Measurements from ENCODE around the gene COPB1.

COPB1 gene, protein sequence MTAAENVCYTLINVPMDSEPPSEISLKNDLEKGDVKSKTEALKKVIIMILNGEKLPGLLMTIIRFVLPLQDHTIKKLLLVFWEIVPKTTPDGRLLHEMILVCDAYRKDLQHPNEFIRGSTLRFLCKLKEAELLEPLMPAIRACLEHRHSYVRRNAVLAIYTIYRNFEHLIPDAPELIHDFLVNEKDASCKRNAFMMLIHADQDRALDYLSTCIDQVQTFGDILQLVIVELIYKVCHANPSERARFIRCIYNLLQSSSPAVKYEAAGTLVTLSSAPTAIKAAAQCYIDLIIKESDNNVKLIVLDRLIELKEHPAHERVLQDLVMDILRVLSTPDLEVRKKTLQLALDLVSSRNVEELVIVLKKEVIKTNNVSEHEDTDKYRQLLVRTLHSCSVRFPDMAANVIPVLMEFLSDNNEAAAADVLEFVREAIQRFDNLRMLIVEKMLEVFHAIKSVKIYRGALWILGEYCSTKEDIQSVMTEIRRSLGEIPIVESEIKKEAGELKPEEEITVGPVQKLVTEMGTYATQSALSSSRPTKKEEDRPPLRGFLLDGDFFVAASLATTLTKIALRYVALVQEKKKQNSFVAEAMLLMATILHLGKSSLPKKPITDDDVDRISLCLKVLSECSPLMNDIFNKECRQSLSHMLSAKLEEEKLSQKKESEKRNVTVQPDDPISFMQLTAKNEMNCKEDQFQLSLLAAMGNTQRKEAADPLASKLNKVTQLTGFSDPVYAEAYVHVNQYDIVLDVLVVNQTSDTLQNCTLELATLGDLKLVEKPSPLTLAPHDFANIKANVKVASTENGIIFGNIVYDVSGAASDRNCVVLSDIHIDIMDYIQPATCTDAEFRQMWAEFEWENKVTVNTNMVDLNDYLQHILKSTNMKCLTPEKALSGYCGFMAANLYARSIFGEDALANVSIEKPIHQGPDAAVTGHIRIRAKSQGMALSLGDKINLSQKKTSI

DNA sequence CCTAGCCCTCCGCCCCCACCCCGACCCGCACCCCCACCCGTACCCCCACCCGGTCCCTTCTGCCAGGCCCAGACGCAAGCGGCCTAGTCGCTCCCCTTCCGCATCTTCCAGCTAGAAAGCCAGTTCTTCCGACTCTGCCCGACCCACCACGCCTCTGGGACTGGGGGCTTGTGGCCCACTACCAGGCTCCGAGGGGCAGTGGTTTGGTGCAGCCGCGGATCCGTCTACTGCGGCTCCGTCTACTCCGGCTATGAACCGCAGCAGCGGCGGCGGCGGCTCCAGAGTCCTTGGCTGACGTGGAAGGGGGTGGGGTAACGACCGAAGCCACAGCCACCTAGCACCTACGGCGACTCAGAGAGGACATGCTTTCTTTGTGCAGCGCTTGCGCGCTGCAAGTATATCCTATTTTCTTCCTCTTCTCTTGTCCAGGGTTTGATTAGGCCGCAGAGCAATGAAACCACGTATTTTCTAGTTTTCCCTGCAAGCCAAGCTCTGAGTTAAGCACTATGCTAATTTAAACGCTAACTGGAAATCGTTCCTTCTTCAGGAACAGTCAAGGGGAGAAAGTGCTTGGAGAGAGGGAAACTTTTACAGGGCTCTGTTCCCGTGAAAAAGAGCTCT is at the start of gene COPB1:
COPB1 (minus strand) TSS at position 252 of the 621 bp plus-strand sequence. CDS start 883 bp downstream, outside the sequence.
- Histone ChIP-seq H3K36me3 (ENCODE audit: control insufficient read depth, insufficient read depth, low read length) (peaks cover 45% of the 10 kb centered on the region), H3K4me1 (ENCODE audit: control insufficient read depth, insufficient read depth, low read length) (no peaks in the 10 kb centered on the region), H3K9ac (ENCODE audit: low read length) (peak within 1 kb of the TSS; percentile 82), H3K9me3 (ENCODE audit: control insufficient read depth, insufficient read depth, low read depth, low read length) (no peaks in the 10 kb centered on the region), H3K4me3 (ENCODE audit: low read depth, low read length) (peak within 1 kb of the TSS; percentile 81), H3K27me3 (ENCODE audit: control insufficient read depth, insufficient read depth, low read length) (no peaks in the 10 kb centered on the region), H3K27ac (ENCODE audit: low read depth, low read length) (peak within 1 kb of the TSS; percentile 54)

DNA sequence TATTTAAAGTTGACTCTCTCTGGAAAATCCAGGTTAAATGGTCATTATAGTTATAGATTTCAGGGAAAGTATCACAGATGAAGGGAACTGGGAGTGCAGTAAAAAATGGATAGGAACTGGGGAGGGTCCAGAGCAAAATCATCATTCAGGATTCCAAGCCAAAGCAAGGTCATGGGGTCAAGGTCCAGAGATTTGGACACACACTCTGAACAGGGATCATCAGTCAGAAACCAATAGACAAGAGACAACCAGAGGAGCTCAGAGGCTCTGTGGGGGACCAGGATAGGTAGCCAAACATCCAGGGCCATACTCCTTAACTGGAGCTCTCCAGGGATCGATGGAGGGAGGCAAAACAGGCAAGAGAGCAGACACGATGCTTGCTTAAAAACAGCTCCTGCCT is 47.8 kb upstream of the COPB1 start:
- H3K9ac ChIP-seq (ENCODE audit: low read length), result no peak overlapping the region
- H3K36me3 ChIP-seq (ENCODE audit: control insufficient read depth, insufficient read depth, low read length), result no peaks in the 10 kb centered on the region
- no peaks in the 10 kb centered on the region for H3K9me3 ChIP-seq (ENCODE audit: control insufficient read depth, insufficient read depth, low read depth, low read length)
- no peaks in the 10 kb centered on the region for H3K27me3 ChIP-seq (ENCODE audit: control insufficient read depth, insufficient read depth, low read length)
- no peak overlapping the region for H3K27ac ChIP-seq (ENCODE audit: low read depth, low read length)
- peaks cover 2% of the 10 kb centered on the region; the same call in 1 of the 2 replicates for H3K4me1 ChIP-seq (ENCODE audit: control insufficient read depth, insufficient read depth, low read length)
- no peak overlapping the region for H3K4me3 ChIP-seq (ENCODE audit: low read depth, low read length)

DNA sequence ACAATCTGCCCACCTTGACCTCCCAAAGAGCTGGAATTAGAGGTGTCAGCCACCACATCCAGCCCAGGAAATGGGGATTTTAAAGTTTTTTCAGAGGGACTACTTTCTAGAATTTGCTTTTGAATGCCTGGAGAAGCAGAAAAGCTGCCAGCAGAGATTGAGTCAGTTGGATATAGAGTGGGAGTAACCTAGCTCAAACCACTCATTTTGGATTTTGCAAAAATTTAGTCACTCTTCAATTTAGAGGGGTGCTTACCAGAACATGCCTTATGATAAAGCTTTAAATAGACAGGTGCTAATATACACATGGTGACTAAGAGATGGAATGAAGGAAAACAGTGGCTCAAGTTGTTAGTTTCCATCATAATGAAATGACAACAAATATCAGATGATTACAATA is 47.1 kb upstream of the COPB1 start:
- Histone ChIP-seq H3K4me1 (ENCODE audit: control insufficient read depth, insufficient read depth, low read length) (peaks cover 6% of the 10 kb centered on the region; the same call in 1 of the 2 replicates), H3K27me3 (ENCODE audit: control insufficient read depth, insufficient read depth, low read length) (no peaks in the 10 kb centered on the region), H3K9ac (ENCODE audit: low read length) (no peak overlapping the region), H3K36me3 (ENCODE audit: control insufficient read depth, insufficient read depth, low read length) (no peaks in the 10 kb centered on the region), H3K27ac (ENCODE audit: low read depth, low read length) (no peak overlapping the region), H3K4me3 (ENCODE audit: low read depth, low read length) (no peak overlapping the region), H3K9me3 (ENCODE audit: control insufficient read depth, insufficient read depth, low read depth, low read length) (no peaks in the 10 kb centered on the region)

DNA sequence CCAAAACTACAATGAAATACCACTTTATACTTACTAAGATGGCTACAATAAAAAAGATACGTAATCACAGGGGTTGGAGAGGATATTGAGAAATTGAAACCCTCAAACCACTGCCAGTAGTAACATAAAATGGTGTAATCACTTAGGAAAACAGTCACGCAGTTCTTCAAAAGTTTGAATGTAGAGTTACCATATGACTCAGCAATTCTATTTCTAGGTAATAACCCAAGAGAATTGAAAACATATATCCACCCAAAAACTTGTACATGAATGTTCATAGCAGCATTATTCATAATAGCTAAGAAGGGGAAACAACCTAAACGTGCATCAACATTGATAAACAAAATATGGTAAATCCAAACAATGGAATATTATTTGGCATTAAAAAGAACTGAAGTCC is 45.0 kb upstream of the COPB1 start:
- Histone ChIP-seq H3K27ac (ENCODE audit: low read depth, low read length) (no peak overlapping the region), H3K9ac (ENCODE audit: low read length) (no peak overlapping the region), H3K4me1 (ENCODE audit: control insufficient read depth, insufficient read depth, low read length) (peaks cover 19% of the 10 kb centered on the region), H3K36me3 (ENCODE audit: control insufficient read depth, insufficient read depth, low read length) (no peaks in the 10 kb centered on the region), H3K9me3 (ENCODE audit: control insufficient read depth, insufficient read depth, low read depth, low read length) (no peaks in the 10 kb centered on the region), H3K27me3 (ENCODE audit: control insufficient read depth, insufficient read depth, low read length) (no peaks in the 10 kb centered on the region), H3K4me3 (ENCODE audit: low read depth, low read length) (no peak overlapping the region)

DNA sequence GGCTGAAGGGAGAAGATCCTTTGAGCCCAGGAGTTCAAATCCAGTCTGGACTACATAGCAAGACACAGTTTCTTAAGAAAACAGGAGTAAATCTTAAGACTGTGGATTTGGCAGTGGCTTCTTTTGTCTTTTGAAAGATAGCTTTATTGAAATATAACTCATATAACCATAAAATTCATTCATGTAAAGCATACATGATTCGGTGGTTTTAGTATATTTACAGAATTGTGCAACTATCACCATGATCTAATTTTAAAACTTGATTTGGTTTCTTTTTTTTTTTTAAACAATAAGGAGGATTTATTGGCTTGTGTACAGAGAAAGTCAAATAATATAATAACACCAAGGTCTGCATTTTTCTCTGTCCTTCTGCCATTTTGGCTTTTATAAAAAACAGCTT is 43.6 kb upstream of the COPB1 start:
- no peak overlapping the region for H3K4me3 ChIP-seq (ENCODE audit: low read depth, low read length)
- no peaks in the 10 kb centered on the region for H3K36me3 ChIP-seq (ENCODE audit: control insufficient read depth, insufficient read depth, low read length)
- no peak overlapping the region for H3K9ac ChIP-seq (ENCODE audit: low read length)
- no peaks in the 10 kb centered on the region for H3K27me3 ChIP-seq (ENCODE audit: control insufficient read depth, insufficient read depth, low read length)
- H3K4me1 ChIP-seq (ENCODE audit: control insufficient read depth, insufficient read depth, low read length), result peaks cover 19% of the 10 kb centered on the region
- no peaks in the 10 kb centered on the region for H3K9me3 ChIP-seq (ENCODE audit: control insufficient read depth, insufficient read depth, low read depth, low read length)
- no peak overlapping the region for H3K27ac ChIP-seq (ENCODE audit: low read depth, low read length)

DNA sequence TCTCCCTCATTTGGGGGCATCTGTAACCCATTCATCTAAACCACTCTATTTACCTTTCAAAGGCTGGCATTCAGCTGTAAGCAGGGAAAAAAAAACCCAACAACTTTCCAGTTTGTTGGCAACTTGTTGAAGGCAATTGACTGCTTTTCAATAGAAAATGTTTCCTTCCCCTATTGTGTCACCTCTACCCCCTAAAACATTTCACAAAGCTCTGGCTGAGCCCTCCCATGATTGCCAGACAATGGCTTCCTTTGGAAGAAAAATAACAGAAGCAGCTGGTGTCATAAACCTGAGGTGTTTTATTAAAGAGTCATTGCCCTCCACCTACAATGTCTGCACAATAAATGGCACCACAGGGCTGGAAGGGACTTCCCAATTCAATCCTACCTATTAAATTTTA is 42.7 kb upstream of the COPB1 start:
- Histone ChIP-seq H3K36me3 (ENCODE audit: control insufficient read depth, insufficient read depth, low read length) (no peaks in the 10 kb centered on the region), H3K4me1 (ENCODE audit: control insufficient read depth, insufficient read depth, low read length) (peaks cover 19% of the 10 kb centered on the region), H3K27me3 (ENCODE audit: control insufficient read depth, insufficient read depth, low read length) (no peaks in the 10 kb centered on the region), H3K9me3 (ENCODE audit: control insufficient read depth, insufficient read depth, low read depth, low read length) (no peaks in the 10 kb centered on the region), H3K9ac (ENCODE audit: low read length) (no peak overlapping the region), H3K27ac (ENCODE audit: low read depth, low read length) (no peak overlapping the region), H3K4me3 (ENCODE audit: low read depth, low read length) (no peak overlapping the region)

DNA sequence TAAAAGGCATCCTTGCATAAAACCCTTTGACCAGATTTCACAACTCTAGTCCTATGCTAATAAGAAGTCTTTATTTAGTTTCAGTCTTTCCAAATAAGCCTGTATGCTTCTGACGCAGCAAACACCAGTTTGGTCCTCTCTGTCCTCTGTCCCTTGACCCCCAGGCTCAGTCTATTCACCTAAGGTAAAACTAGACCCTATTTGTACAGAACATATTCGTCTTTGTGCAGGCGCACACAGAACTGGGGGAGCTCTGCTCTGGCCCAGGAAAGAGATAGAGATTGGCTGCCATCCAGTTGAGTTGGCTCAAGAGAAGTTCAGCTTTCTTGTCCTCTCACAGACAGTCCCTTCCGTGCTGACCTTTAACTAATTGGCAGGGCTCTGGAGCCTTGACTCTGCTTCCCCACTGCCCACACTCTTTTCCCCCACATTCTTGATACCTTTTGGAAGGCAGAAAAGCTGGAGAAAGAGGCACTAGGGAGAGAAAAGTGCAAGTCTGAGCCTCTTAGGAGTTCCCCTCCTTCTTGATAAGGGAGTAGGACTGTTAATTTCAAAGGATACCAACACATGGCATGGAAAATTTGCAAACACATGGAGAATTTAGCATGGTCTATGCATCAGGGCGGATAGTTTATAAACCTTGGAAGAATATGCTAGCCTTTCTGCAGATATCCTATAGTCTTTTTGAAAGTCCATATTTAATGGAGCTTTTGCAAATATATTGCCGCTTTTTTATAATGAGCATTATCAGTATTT is 41.8 kb upstream of the COPB1 start:
- Histone ChIP-seq H3K9ac (ENCODE audit: low read length) (no peak overlapping the region), H3K27ac (ENCODE audit: low read depth, low read length) (no peak overlapping the region), H3K9me3 (ENCODE audit: control insufficient read depth, insufficient read depth, low read depth, low read length) (no peaks in the 10 kb centered on the region), H3K4me1 (ENCODE audit: control insufficient read depth, insufficient read depth, low read length) (peaks cover 19% of the 10 kb centered on the region), H3K36me3 (ENCODE audit: control insufficient read depth, insufficient read depth, low read length) (no peaks in the 10 kb centered on the region), H3K27me3 (ENCODE audit: control insufficient read depth, insufficient read depth, low read length) (no peaks in the 10 kb centered on the region), H3K4me3 (ENCODE audit: low read depth, low read length) (no peak overlapping the region)

DNA sequence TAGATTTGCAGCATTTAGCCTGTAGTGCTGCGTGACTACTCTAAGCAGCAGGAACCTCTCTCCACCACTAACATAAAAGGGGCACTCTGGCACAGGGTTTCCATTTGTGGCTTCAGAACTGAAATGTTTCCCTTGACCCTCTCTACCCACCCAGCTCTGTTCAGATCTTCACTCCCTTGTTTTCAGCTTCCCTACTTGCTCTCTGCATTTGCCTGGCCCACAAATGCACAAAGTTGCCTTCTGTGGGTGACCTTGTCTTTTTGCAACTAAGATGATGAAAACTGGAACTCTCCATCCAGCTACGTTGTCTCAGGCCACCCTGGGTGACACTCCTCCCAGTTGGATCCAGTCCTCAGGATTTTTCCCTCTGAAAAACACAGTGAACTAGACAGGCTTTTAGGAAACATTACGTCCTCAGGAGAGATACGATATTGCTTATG is 40.4 kb upstream of the COPB1 start:
- Histone ChIP-seq H3K9me3 (ENCODE audit: control insufficient read depth, insufficient read depth, low read depth, low read length) (no peaks in the 10 kb centered on the region), H3K27ac (ENCODE audit: low read depth, low read length) (no peak overlapping the region), H3K4me1 (ENCODE audit: control insufficient read depth, insufficient read depth, low read length) (peaks cover 19% of the 10 kb centered on the region), H3K9ac (ENCODE audit: low read length) (no peak overlapping the region), H3K27me3 (ENCODE audit: control insufficient read depth, insufficient read depth, low read length) (no peaks in the 10 kb centered on the region), H3K36me3 (ENCODE audit: control insufficient read depth, insufficient read depth, low read length) (no peaks in the 10 kb centered on the region), H3K4me3 (ENCODE audit: low read depth, low read length) (no peak overlapping the region)

DNA sequence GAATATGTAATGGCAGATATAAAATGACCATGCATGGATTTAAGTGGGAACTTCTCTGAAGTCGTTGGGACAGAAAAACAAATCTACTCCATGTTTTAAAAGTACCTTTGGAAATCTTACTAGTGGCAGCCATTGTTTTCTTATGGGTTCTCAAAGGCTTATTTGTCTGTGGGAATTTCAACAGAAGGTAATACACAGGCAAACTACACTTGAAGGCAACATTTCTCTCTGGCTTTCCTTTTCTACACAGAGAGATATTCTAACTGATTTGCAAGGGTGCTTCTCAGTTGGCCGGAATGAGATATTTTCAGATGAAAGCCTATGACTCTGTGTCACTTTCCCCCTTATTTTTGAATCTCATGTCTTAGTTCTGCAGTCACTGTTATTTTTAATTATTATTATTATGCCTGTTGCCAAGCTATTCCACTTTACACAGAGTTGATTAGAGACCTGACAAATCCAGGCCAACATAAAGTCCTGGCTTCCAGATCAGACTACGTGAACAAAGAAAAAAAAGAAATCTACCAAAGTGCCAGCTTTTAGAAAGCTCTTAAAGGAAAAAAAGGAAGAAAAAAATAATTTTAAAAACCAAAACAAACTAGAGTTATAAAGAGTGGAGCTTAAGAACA is 39.4 kb upstream of the COPB1 start:
- no peaks in the 10 kb centered on the region for H3K9me3 ChIP-seq (ENCODE audit: control insufficient read depth, insufficient read depth, low read depth, low read length)
- no peak overlapping the region for H3K27ac ChIP-seq (ENCODE audit: low read depth, low read length)
- no peaks in the 10 kb centered on the region for H3K27me3 ChIP-seq (ENCODE audit: control insufficient read depth, insufficient read depth, low read length)
- H3K36me3 ChIP-seq (ENCODE audit: control insufficient read depth, insufficient read depth, low read length), result no peaks in the 10 kb centered on the region
- no peak overlapping the region for H3K9ac ChIP-seq (ENCODE audit: low read length)
- H3K4me1 ChIP-seq (ENCODE audit: control insufficient read depth, insufficient read depth, low read length), result peaks cover 19% of the 10 kb centered on the region
- H3K4me3 ChIP-seq (ENCODE audit: low read depth, low read length), result no peak overlapping the region

DNA sequence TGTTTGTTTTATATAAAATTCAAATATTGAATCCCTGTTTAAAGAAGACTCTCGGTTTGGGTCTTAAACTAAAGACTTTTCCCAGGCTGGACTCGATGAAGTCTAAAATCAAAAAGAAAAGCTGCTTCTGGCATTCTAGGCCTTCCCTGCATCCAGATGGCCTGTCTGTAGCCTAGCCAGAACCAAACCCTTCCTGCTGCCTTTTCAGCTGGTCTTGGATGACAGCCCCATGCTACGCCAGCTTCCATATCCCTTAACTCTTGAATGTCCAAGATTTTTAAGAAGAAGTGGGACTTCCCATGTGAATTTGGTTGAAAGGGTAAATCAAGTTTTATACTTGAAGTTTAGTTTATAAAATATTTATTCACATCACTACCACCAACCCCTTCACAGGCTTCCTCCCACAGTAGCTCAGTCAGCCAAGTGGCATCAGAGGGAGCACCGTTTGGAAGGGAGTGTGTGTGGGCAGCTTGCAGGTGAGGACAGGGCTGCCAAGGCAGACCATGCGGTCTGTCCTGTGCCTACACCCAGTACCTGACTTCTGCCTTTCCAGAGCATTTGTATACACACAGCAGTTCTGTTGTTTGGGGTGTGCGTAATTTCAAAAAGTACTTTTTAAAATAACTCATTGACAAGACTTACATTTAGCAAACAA is 38.8 kb upstream of the COPB1 start:
- Histone ChIP-seq H3K9me3 (ENCODE audit: control insufficient read depth, insufficient read depth, low read depth, low read length) (no peaks in the 10 kb centered on the region), H3K36me3 (ENCODE audit: control insufficient read depth, insufficient read depth, low read length) (no peaks in the 10 kb centered on the region), H3K4me3 (ENCODE audit: low read depth, low read length) (no peak overlapping the region), H3K27me3 (ENCODE audit: control insufficient read depth, insufficient read depth, low read length) (no peaks in the 10 kb centered on the region), H3K4me1 (ENCODE audit: control insufficient read depth, insufficient read depth, low read length) (peaks cover 19% of the 10 kb centered on the region), H3K9ac (ENCODE audit: low read length) (no peak overlapping the region), H3K27ac (ENCODE audit: low read depth, low read length) (no peak overlapping the region)
